GM12878 (cell line): ENCODE results near the gene E2F2. TPM values are rescaled to one million over a fixed set of nuclear protein-coding genes. Genes with fewer than 3 reads are reported as not detected.

Source experiments
- ATAC-seq: fragments of 200-7000 bp; cut with Tn5 transposase; 3 replicates; pipeline ENCODE4 v1.9.1; 2020; ENCODE audit warnings: mild to moderate bottlenecking, moderate library complexity
- BruUV-seq: library from RNA; stranded (reverse); fragments of 400-500 nt; replicated peaks from 2 replicates; lab custom pipeline; 2021; lab: Mats Ljungman, UMichigan
- CTCF ChIA-PET: fragments of 300-600 bp; sonication (Branson Sonifier 250); formaldehyde crosslinking; extraction: SDS; loops from one replicate; lab custom pipeline; 2021; ENCODE audit warnings: inconsistent platforms; lab: Yijun Ruan, JAX
- POLR2A ChIA-PET: fragments of 350-600 bp; formaldehyde crosslinking; extraction: SDS; loops from one replicate; lab custom pipeline; 2021; ENCODE audit warnings: inconsistent platforms; lab: Charles Lee
- RAD21 ChIA-PET: fragments of 300-600 bp; sonication (Branson Sonifier 250); formaldehyde crosslinking; loops from one replicate; lab custom pipeline; 2023; ENCODE audit warnings: antibody characterized with exemption; ENCODE audit not compliant: unreplicated experiment; lab: Charles Lee
- SMC1A ChIA-PET: fragments of 300-600 bp; sonication (Branson Sonifier 250); formaldehyde crosslinking; loops from one replicate; lab custom pipeline; 2023; ENCODE audit not compliant: unreplicated experiment, uncharacterized antibody; lab: Charles Lee
- DNase-seq: peaks from one replicate; pipeline ENCODE4 v3.0.0-alpha.2; 2011; ENCODE audit warnings: low read depth, low spot score
- FAIRE-seq: peaks from 3 replicates; lab custom pipeline; 2011; peaks lifted over from hg19 to GRCh38; lab: Jason Lieb, UNC
- H2AFZ ChIP-seq: 2 replicates; pipeline ENCODE4 v1.6.0; 2011; ENCODE audit warnings: low read depth, low read length, control low read depth; ENCODE audit not compliant: control insufficient read depth
- H3K27ac ChIP-seq: 2 replicates; pipeline ENCODE4 v1.5.1; 2011; ENCODE audit warnings: control low read depth; ENCODE audit not compliant: control insufficient read depth, insufficient read depth
- H3K27me3 ChIP-seq, 2 experiments: replicated peaks in 1 of 2; 2 replicates each; pipeline versions ENCODE4 v1.6.0 to v1.6.1; 2011; ENCODE audit warnings: low read length in 1 of 2; ENCODE audit not compliant: control insufficient read depth in 2 of 2, insufficient read depth in 2 of 2
- H3K36me3 ChIP-seq, 2 experiments: 2 replicates each; pipeline ENCODE4 v1.5.1; 2011; ENCODE audit warnings: low read length in 1 of 2; ENCODE audit not compliant: control insufficient read depth in 2 of 2, insufficient read depth in 2 of 2
- H3K4me1 ChIP-seq: 2 replicates; pipeline ENCODE4 v1.6.1; 2011; ENCODE audit warnings: mild to moderate bottlenecking, low read length, moderate library complexity, mixed read lengths; ENCODE audit not compliant: control insufficient read depth, insufficient read depth
- H3K4me2 ChIP-seq: 2 replicates; pipeline ENCODE4 v1.6.0; 2011; ENCODE audit warnings: control low read depth; ENCODE audit not compliant: control insufficient read depth, insufficient read depth
- H3K4me3 ChIP-seq: fragments of 200-600 bp; sonication (generic); 2 replicates; pipeline ENCODE4 v1.5.1; 2016
- H3K79me2 ChIP-seq: 2 replicates; pipeline ENCODE4 v1.6.0; 2011; ENCODE audit warnings: low read length; ENCODE audit not compliant: control insufficient read depth, insufficient read depth
- H3K9ac ChIP-seq: 2 replicates; pipeline ENCODE4 v1.8.0; 2011; ENCODE audit warnings: low read length, control low read depth, mixed read lengths; ENCODE audit not compliant: control insufficient read depth, insufficient read depth
- H3K9me3 ChIP-seq: replicated peaks from 3 replicates; pipeline ENCODE4 v1.5.1; 2011; ENCODE audit warnings: mild to moderate bottlenecking, low read length; ENCODE audit not compliant: control insufficient read depth, insufficient read depth
- H4K20me1 ChIP-seq: 2 replicates; pipeline ENCODE4 v1.6.0; 2011; ENCODE audit not compliant: control insufficient read depth, insufficient read depth
- CTCF ChIP-seq, 3 experiments: IDR thresholded peaks in 2 of 3; conservative IDR thresholded peaks in 1 of 3; 2 replicates each; pipeline ENCODE4 v1.5.1; 2011; ENCODE audit warnings: low read depth in 3 of 3, low read length in 3 of 3, mild to moderate bottlenecking in 3 of 3, control low read depth in 2 of 3, moderate library complexity in 2 of 3, inconsistent platforms in 1 of 3, mixed read lengths in 1 of 3; ENCODE audit not compliant: control insufficient read depth in 2 of 3, insufficient read depth in 1 of 3; ENCODE audit errors: extremely low read depth in 1 of 3
- IRF4 ChIP-seq: IDR thresholded peaks from 2 replicates; pipeline ENCODE4 v1.6.1; 2011; ENCODE audit warnings: low read depth, low read length
- MYC ChIP-seq: IDR thresholded peaks from 2 replicates; pipeline ENCODE4 v1.6.1; 2011; ENCODE audit warnings: mild to moderate bottlenecking, low read length, moderate library complexity, inconsistent platforms; ENCODE audit not compliant: insufficient read depth, insufficient replicate concordance, insufficient read length, severe bottlenecking
- RELA ChIP-seq: fragments of 450-650 bp; IDR thresholded peaks from 2 replicates; pipeline ENCODE4 v1.8.0; 2014; ENCODE audit warnings: borderline replicate concordance; ENCODE audit not compliant: partially characterized antibody
- ZZZ3 ChIP-seq: IDR thresholded peaks from 2 replicates; pipeline ENCODE4 v1.6.1; 2011; ENCODE audit warnings: low read depth; ENCODE audit not compliant: control insufficient read depth, insufficient read length
- WGBS: methylation state at CpG from one replicate; pipeline ENCODE4 v1.1.6; 2016; ENCODE audit warnings: low lambda C conversion rate; ENCODE audit not compliant: insufficient replicate concordance, insufficient coverage; ENCODE audit errors: missing lambda C conversion rate; 5-methylcytosine and 5-hydroxymethylcytosine counted together
- in situ Hi-C: fragments of 300-500 bp; cut with MboI; formaldehyde crosslinking; loops from 9 replicates; pipeline ENCODE4 v1.14.3; 2018; ENCODE audit warnings: mixed read lengths
- intact Hi-C: fragments of 100-400 bp; cut with micrococcal nuclease; formaldehyde crosslinking; loops from one replicate; pipeline ENCODE4 v1.14.2; 2022; ENCODE audit not compliant: unreplicated experiment
- polyA plus RNA-seq, 11 experiments: library from polyadenylated mRNA; depleted of rRNA in 4 of 11; unstranded in 6 of 11; stranded (reverse) in 5 of 11; fragments of >200 nt; fragmentation: Nextera tagmentation in 4 of 11; fragmentation: Illumina TruSeq in 1 of 11; extraction: Ambion mirVana in 4 of 11; extraction: Trizol in 1 of 11; gene quantifications; 1 replicate in 1 of 11; 2 replicates in 10 of 11; pipeline versions ENCODE4 v1.2.1 to v1.2.3, GENCODE V29; 2011 to 2016; ENCODE audit warnings: inconsistent platforms in 2 of 11, missing spikeins in 2 of 11, low read depth in 1 of 11
- total RNA-seq, 4 experiments: library from RNA; depleted of rRNA in 3 of 4; stranded (reverse); fragments of >200 nt in 3 of 4; fragmentation: Illumina TruSeq in 1 of 4; extraction: Trizol in 1 of 4; gene quantifications; 2 replicates each; pipeline versions ENCODE4 v1.2.1 to v1.2.3, GENCODE V29; 2013 to 2021
- TF ChIP-seq, protein P1 (sequence below): fragments of 450-650 bp; IDR thresholded peaks from 2 replicates; pipeline ENCODE4 v1.6.1; 2016; ENCODE audit warnings: mild to moderate bottlenecking

The E2F2 gene
- total and polyA plus RNA-seq, 10 of the 15 experiments (the other 5 are each of a cell fraction or from before 2014, with no cell fraction given): 3.8 to 27.2 (median 14.6) TPM

- Histone ChIP-seq H3K9me3 (no peaks in the 10 kb centered on the region), H2AFZ (peak overlapping the region; percentile 24; the same call in 1 of the 2 replicates), H3K79me2 (no peaks in the 10 kb centered on the region), H3K27me3 (no peaks in the 10 kb centered on the region), H3K4me2 (peak overlapping the region; percentile 70), H3K4me3 (no peak overlapping the region), H4K20me1 (no peaks in the 10 kb centered on the region), H3K27ac (no peak overlapping the region), H3K4me1 (peaks cover 18% of the 10 kb centered on the region), H3K9ac (no peak overlapping the region), H3K36me3 (no peaks in the 10 kb centered on the region)
- CTCF ChIA-PET: interaction anchor here (1.4 to 1.6 kb wide), 3 partner anchors 10 to 24 kb away, joined by 3 to 6 read pairs (median 4); no protein-coding TSS in a partner anchor
- in situ Hi-C loops (no loop called here), intact Hi-C loops (no loop called here)
- DNase-seq (no peak), FAIRE-seq (no peak), ATAC-seq (peak; percentile 42)
- 63% methylated on average over 15 of the region's 15 CpGs for WGBS
- no TSS peak for BruUV-seq
- SMC1A ChIA-PET: interaction anchor here (5.1 to 16.8 kb wide), 3 partner anchors 8 to 28 kb away, joined by 47 to 419 read pairs (median 216); partner anchors contain the start of gene ID3
- RAD21 ChIA-PET: interaction anchor here (0.7 to 3.8 kb wide), 5 partner anchors 9 to 67 kb away, joined by 3 to 22 read pairs (median 4); no protein-coding TSS in a partner anchor
- POLR2A ChIA-PET: interaction anchor here (0.5 to 14.7 kb wide), 6 partner anchors 8 to 26 kb away, joined by 3 to 271 read pairs (median 6); no protein-coding TSS in a partner anchor
- TF ChIP-seq, protein P1, sequence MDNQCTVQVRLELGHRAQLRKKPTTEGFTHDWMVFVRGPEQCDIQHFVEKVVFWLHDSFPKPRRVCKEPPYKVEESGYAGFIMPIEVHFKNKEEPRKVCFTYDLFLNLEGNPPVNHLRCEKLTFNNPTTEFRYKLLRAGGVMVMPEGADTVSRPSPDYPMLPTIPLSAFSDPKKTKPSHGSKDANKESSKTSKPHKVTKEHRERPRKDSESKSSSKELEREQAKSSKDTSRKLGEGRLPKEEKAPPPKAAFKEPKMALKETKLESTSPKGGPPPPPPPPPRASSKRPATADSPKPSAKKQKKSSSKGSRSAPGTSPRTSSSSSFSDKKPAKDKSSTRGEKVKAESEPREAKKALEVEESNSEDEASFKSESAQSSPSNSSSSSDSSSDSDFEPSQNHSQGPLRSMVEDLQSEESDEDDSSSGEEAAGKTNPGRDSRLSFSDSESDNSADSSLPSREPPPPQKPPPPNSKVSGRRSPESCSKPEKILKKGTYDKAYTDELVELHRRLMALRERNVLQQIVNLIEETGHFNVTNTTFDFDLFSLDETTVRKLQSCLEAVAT: 0 out of 2 replicates have a peak, but pooled peaks have one; percentile 23
- TF ChIP-seq IRF4: no peak
These were observed 36.6 kb upstream of the E2F2 start for GRCh38 chr1:23567629-23567995.

GRCh38 chr1:23566304-23566703 lies 35.3 kb upstream of the E2F2 start:
- Histone ChIP-seq H3K27me3 (no peaks in the 10 kb centered on the region), H3K4me3 (no peak overlapping the region), H3K27ac (no peak overlapping the region), H3K4me1 (peaks cover 28% of the 10 kb centered on the region), H3K36me3 (no peaks in the 10 kb centered on the region), H3K4me2 (no peak overlapping the region), H4K20me1 (no peaks in the 10 kb centered on the region), H3K79me2 (no peaks in the 10 kb centered on the region), H2AFZ (no peak overlapping the region), H3K9ac (no peak overlapping the region), H3K9me3 (no peaks in the 10 kb centered on the region)
- WGBS: 98% methylated on average over 6 of the region's 6 CpGs
- ChIA-PET POLR2A (interaction anchor here (0.6 to 5.8 kb wide), 4 partner anchors 11 to 304 kb away, joined by 3 to 35 read pairs (median 4); no protein-coding TSS in a partner anchor), SMC1A (interaction anchor here (1.2 to 16.8 kb wide), 5 partner anchors 9 to 29 kb away, joined by 4 to 419 read pairs (median 47); partner anchors contain the start of gene ID3), RAD21 (interaction anchor here (3.2 to 3.8 kb wide), 2 partner anchors 11 to 25 kb away, joined by 14 to 22 read pairs; no protein-coding TSS in a partner anchor), CTCF (interaction anchor here (1.0 to 1.8 kb wide), 8 partner anchors 8 to 206 kb away, joined by 3 to 6 read pairs (median 3); no protein-coding TSS in a partner anchor)
- no TSS peak for BruUV-seq
- in situ Hi-C loops (no loop called here), intact Hi-C loops (no loop called here)
- DNase-seq (no peak), FAIRE-seq (no peak), ATAC-seq (peak; percentile 37)
- no peak for TF ChIP-seq ZZZ3
- TF ChIP-seq CTCF (IDR thresholded peaks at IDR 0.05 in 2 of 3, conservative IDR thresholded peaks at IDR 0.05 in 1 of 3; ENCODE audit: control insufficient read depth in 2 of 3, extremely low read depth in 1 of 3, insufficient read depth in 1 of 3, low read depth in 3 of 3, low read length in 3 of 3): peak; percentile 4 to 24 (median 23); a peak in 2 of 6 replicates
- TF ChIP-seq MYC: no peak
- TF ChIP-seq RELA: no peak
